ENCODE data around the gene EIF4G1. TPM values are rescaled to one million over a fixed set of nuclear protein-coding genes. Genes with fewer than 3 reads are reported as not detected.
"Not testable (repeated sequence)": the region's sequence is repeated elsewhere in the genome, so short reads cannot be mapped to it uniquely, and the experiment has no call there.

EIF4G1 gene
- 100 to 1,000 TPM; 114 to 271 (median 178) TPM for polyA plus RNA-seq

- 0% methylated on average over 27 to 40 of the region's 40 CpGs for WGBS, 3 donors
- peak within 1 kb of the TSS; percentile 98 for H3K27ac ChIP-seq (ENCODE audit: low read depth, low read length)
These were observed at the start of gene EIF4G1 for GRCh38 chr3:184314363-184314699. EIF4G1 (plus strand) TSS chr3:184314606; CDS start chr3:184315797, 1,191 bp downstream.

GRCh38 chr3:184267249-184267648 is 47.2 kb upstream of the EIF4G1 start:
- H3K27ac ChIP-seq (ENCODE audit: low read depth, low read length), result not testable (repeated sequence)
- WGBS, 3 donors, result 71 to 96% (median 89%) methylated on average over 1 of the region's 1 CpG

- 38 to 69% (median 50%) methylated on average over 1 of the region's 1 CpG for WGBS, 3 donors
- no peak overlapping the region for H3K27ac ChIP-seq (ENCODE audit: low read depth, low read length)
These were observed 42.1 kb upstream of the EIF4G1 start for GRCh38 chr3:184272269-184272668.

GRCh38 chr3:184275381-184275701 is 39.1 kb upstream of the EIF4G1 start:
- 70 to 73% (median 73%) methylated on average over 12 of the region's 12 CpGs for WGBS, 3 donors
- H3K27ac ChIP-seq (ENCODE audit: low read depth, low read length), result no peak overlapping the region

GRCh38 chr3:184275961-184276910 is 38.2 kb upstream of the EIF4G1 start, which contains the start of gene ECE2:
ECE2 (plus strand) TSS chr3:184276022; CDS start chr3:184276154, 132 bp downstream.
- H3K27ac ChIP-seq (ENCODE audit: low read depth, low read length), result no peak within 1 kb of the TSS
- 14 to 19% (median 16%) methylated on average over 48 to 64 of the region's 65 CpGs for WGBS, 3 donors

GRCh38 chr3:184277366-184277765 is 37.0 kb upstream of the EIF4G1 start:
- WGBS, 3 donors, result 95% methylated on average over 6 of the region's 6 CpGs
- no peak overlapping the region for H3K27ac ChIP-seq (ENCODE audit: low read depth, low read length)

GRCh38 chr3:184282941-184283340 is 31.5 kb upstream of the EIF4G1 start:
- WGBS, 3 donors, result 85 to 93% (median 89%) methylated on average over 3 to 4 of the region's 4 CpGs
- no peak overlapping the region for H3K27ac ChIP-seq (ENCODE audit: low read depth, low read length)

GRCh38 chr3:184283681-184284080 is 30.7 kb upstream of the EIF4G1 start:
- WGBS, 3 donors, result 88 to 96% (median 94%) methylated on average over 4 to 8 of the region's 8 CpGs
- no peak overlapping the region for H3K27ac ChIP-seq (ENCODE audit: low read depth, low read length)

- 13 to 29% (median 13%) methylated on average over 4 of the region's 4 CpGs for WGBS, 3 donors
- no peak overlapping the region for H3K27ac ChIP-seq (ENCODE audit: low read depth, low read length)
These were observed 29.7 kb upstream of the EIF4G1 start for GRCh38 chr3:184284696-184285095.

- WGBS, 3 donors, result 6 to 11% (median 7%) methylated on average over 10 of the region's 10 CpGs
- H3K27ac ChIP-seq (ENCODE audit: low read depth, low read length), result no peak overlapping the region
These were observed 24.9 kb upstream of the EIF4G1 start for GRCh38 chr3:184289426-184289938.

GRCh38 chr3:184290331-184290730 is 24.1 kb upstream of the EIF4G1 start:
- WGBS, 3 donors, result 86 to 91% (median 91%) methylated on average over 10 of the region's 10 CpGs
- no peak overlapping the region for H3K27ac ChIP-seq (ENCODE audit: low read depth, low read length)

- no peak overlapping the region for H3K27ac ChIP-seq (ENCODE audit: low read depth, low read length)
- 85 to 91% (median 86%) methylated on average over 21 to 22 of the region's 22 CpGs for WGBS, 3 donors
These were observed 23.2 kb upstream of the EIF4G1 start for GRCh38 chr3:184291044-184291737.

GRCh38 chr3:184291738-184292445 is 22.5 kb upstream of the EIF4G1 start:
- H3K27ac ChIP-seq (ENCODE audit: low read depth, low read length), result no peak overlapping the region
- 88 to 93% (median 92%) methylated on average over 20 to 21 of the region's 21 CpGs for WGBS, 3 donors

- 31 to 69% (median 66%) methylated on average over 3 of the region's 3 CpGs for WGBS, 3 donors
- H3K27ac ChIP-seq (ENCODE audit: low read depth, low read length), result no peak overlapping the region
These were observed 18.6 kb upstream of the EIF4G1 start for GRCh38 chr3:184295771-184296170.

GRCh38 chr3:184296616-184297015 is 17.8 kb upstream of the EIF4G1 start:
- WGBS, 3 donors, result 76 to 85% (median 78%) methylated on average over 7 of the region's 7 CpGs

GRCh38 chr3:184298759-184299487 is 15.5 kb upstream of the EIF4G1 start, which contains the start of gene PSMD2:
PSMD2 (plus strand) TSS chr3:184299241; CDS start chr3:184299267, 26 bp downstream.
- H3K27ac ChIP-seq (ENCODE audit: low read depth, low read length), result no peak within 1 kb of the TSS
- WGBS, 3 donors, result 0 to 1% (median 0%) methylated on average over 57 to 78 of the region's 78 CpGs

More at GRCh38 chr3:184296616-184297015, 17.8 kb upstream of the EIF4G1 start:
- H3K27ac ChIP-seq (ENCODE audit: low read depth, low read length), result no peak overlapping the region

GRCh38 chr3:184299488-184300377 is 14.7 kb upstream of the EIF4G1 start:
- no peak overlapping the region for H3K27ac ChIP-seq (ENCODE audit: low read depth, low read length)
- WGBS, 3 donors, result 16 to 18% (median 17%) methylated on average over 27 to 29 of the region's 29 CpGs

Measured in adipose tissue (tissue), 3 donors.